GM12874 (cell line): ENCODE data around the gene CDH16.

Source experiments
- CTCF ChIP-seq: IDR thresholded peaks from 2 replicates; pipeline ENCODE4 v1.5.1; 2011; ENCODE audit warnings: low read depth, mild to moderate bottlenecking, control low read depth, low read length, moderate library complexity; ENCODE audit not compliant: insufficient read depth

CDH16 gene

GRCh38 chr16:66910175-66910940 lies 8.3 kb downstream of the CDH16 start:
- no peak for TF ChIP-seq CTCF

- no peak for TF ChIP-seq CTCF
Measured at GRCh38 chr16:66908762-66909559, 9.7 kb downstream of the CDH16 start.

GRCh38 chr16:66908116-66908515 lies 10.6 kb downstream of the CDH16 start:
- TF ChIP-seq CTCF, result no peak

- no peak for TF ChIP-seq CTCF
Measured at GRCh38 chr16:66906916-66907836, 11.5 kb downstream of the CDH16 start.

GRCh38 chr16:66905633-66906539 lies 12.8 kb downstream of the CDH16 start:
- no peak for TF ChIP-seq CTCF

GRCh38 chr16:66904846-66905632 lies 13.6 kb downstream of the CDH16 start:
- no peak for TF ChIP-seq CTCF
